ENCODE measurements around the gene MAGI1. TPM values are rescaled to one million over a fixed set of nuclear protein-coding genes. Genes with fewer than 3 reads are reported as not detected.

Gene MAGI1
- total RNA-seq, 1 experiment from 2014 or later = 38.6 TPM

DNA sequence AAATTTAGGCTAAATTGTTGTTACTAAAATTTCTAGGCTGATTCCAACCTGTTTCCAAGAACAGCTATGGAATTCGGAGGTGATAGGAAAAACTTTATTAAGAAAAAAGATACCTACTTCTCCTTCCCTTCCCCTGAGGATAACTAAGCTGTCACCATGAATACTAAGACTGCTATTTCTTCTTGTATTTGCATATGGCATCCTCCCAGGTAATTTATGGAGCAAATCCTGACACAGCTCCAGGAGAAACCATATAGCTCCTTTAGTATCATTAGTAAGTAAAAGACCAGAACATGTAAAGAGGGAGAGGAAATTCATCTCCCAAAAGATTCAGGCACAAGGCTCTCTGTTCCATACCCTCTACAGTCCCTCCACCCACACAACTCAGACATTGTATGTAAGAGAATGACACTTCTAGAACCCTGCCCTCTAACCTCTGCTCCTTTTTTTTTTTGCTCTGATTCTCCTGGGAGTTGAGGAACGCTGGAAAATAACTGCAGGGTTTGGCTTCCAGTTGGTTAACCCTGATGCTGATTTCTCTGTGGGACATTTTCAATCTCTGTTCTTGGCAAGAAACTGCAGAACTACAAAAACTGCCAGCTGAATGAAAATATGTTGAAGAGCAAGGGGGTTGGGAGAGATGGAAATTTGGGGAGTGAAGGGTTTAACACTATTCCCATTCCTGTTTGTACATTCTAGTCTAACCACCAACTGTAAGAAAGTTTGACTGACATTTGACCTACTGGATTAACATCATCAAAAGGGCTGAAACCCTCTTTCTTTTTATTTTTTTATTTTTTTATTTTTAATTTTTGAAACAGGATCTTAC is 14.2 kb upstream of the MAGI1 start:
- Histone ChIP-seq H3K27me3 (ENCODE audit: insufficient read depth, low read length) (no peaks in the 10 kb centered on the region), H3K4me1 (ENCODE audit: control insufficient read depth in 1 of 2, insufficient read depth in 2 of 2, low read length in 2 of 2) (peaks cover 0 to 4% of the 10 kb centered on the region in 2 experiments; a peak in 1 of 4 replicates), H2AFZ (ENCODE audit: low read depth, low read length, poor library complexity, severe bottlenecking) (no peak overlapping the region), H3K9me2 (ENCODE audit: insufficient read depth) (no peaks in the 10 kb centered on the region), H3K79me2 (ENCODE audit: insufficient read depth, low read length) (no peaks in the 10 kb centered on the region), H3K4me3 (replicated peaks in 1 of 2; ENCODE audit: low read depth in 1 of 2, low read length in 2 of 2) (no peak overlapping the region), H4K20me1 (ENCODE audit: insufficient read depth) (no peaks in the 10 kb centered on the region), H3K4me2 (ENCODE audit: low read length) (no peak overlapping the region), H3K9ac (ENCODE audit: low read length) (no peak overlapping the region), H3K36me3 (ENCODE audit: control insufficient read depth in 1 of 2, insufficient read depth in 2 of 2, low read length in 2 of 2) (no peaks in the 10 kb centered on the region), H3K27ac (ENCODE audit: low read depth, low read length) (no peak overlapping the region), H3K9me3 (ENCODE audit: control insufficient read depth in 1 of 2, insufficient read depth in 1 of 2, low read depth in 1 of 2, low read length in 2 of 2) (no peaks in the 10 kb centered on the region)
- no TSS peak for BruUV-seq (replicated peaks)
- ChIA-PET RAD21 (ENCODE audit: low non-redundant PET in 1 of 2, low total read pairs in 2 of 2, uncharacterized antibody in 2 of 2, unreplicated experiment in 2 of 2) (no interaction called here), CTCF (no interaction called here), POLR2A (no interaction called here)
- no peak for ATAC-seq
- no peak for TF ChIP-seq SRF (IDR thresholded peaks at IDR 0.05; ENCODE audit: low read depth)
- TF ChIP-seq, protein P1, sequence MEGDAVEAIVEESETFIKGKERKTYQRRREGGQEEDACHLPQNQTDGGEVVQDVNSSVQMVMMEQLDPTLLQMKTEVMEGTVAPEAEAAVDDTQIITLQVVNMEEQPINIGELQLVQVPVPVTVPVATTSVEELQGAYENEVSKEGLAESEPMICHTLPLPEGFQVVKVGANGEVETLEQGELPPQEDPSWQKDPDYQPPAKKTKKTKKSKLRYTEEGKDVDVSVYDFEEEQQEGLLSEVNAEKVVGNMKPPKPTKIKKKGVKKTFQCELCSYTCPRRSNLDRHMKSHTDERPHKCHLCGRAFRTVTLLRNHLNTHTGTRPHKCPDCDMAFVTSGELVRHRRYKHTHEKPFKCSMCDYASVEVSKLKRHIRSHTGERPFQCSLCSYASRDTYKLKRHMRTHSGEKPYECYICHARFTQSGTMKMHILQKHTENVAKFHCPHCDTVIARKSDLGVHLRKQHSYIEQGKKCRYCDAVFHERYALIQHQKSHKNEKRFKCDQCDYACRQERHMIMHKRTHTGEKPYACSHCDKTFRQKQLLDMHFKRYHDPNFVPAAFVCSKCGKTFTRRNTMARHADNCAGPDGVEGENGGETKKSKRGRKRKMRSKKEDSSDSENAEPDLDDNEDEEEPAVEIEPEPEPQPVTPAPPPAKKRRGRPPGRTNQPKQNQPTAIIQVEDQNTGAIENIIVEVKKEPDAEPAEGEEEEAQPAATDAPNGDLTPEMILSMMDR (IDR thresholded peaks at IDR 0.05 in 2 of 3, conservative IDR thresholded peaks at IDR 0.05 in 1 of 3; ENCODE audit: borderline replicate concordance in 1 of 3, insufficient read depth in 1 of 3, low read depth in 2 of 3, low read length in 2 of 3) = no peak
- TF ChIP-seq SP1 (IDR thresholded peaks at IDR 0.05; ENCODE audit: low read depth) = no peak
- no peak for TF ChIP-seq EGR1 (IDR thresholded peaks at IDR 0.05; ENCODE audit: low read depth)
- TF ChIP-seq YY1 (IDR thresholded peaks at IDR 0.05; ENCODE audit: extremely low read depth, insufficient replicate concordance, low read depth, low read length) = no peak
- TF ChIP-seq SIN3A (IDR thresholded peaks at IDR 0.05; ENCODE audit: low read depth) = no peak
- TF ChIP-seq EZH2 (IDR thresholded peaks at IDR 0.05) = no peak
- TF ChIP-seq POLR2A (IDR thresholded peaks at IDR 0.05; ENCODE audit: borderline replicate concordance, extremely low read depth, insufficient read depth, insufficient read length) = no peak
- intact Hi-C loops (cut with micrococcal nuclease) = no loop called here
- DNase-seq (ENCODE audit: low read depth, low spot score) = no peak
